H9 (cell line): ENCODE data around the gene NOS1AP. TPM values are rescaled to one million over a fixed set of nuclear protein-coding genes. Genes with fewer than 3 reads are reported as not detected.

Source experiments
- DNase-seq: peaks from one replicate; pipeline ENCODE4 v3.0.0-alpha.2; 2017
- H2AFZ ChIP-seq: one replicate; pipeline ENCODE4 v1.6.1; 2013; ENCODE audit warnings: mild to moderate bottlenecking, low read length, control low read depth, moderate library complexity
- H2AK5ac ChIP-seq: 2 replicates; pipeline ENCODE4 v1.6.1; 2013; ENCODE audit warnings: low read length, control low read depth, mixed read lengths; ENCODE audit not compliant: insufficient read length
- H2BK120ac ChIP-seq: one replicate; pipeline ENCODE4 v1.6.1; 2013; ENCODE audit warnings: low read depth, mild to moderate bottlenecking, low read length, control low read depth, inconsistent platforms; ENCODE audit not compliant: poor library complexity, severe bottlenecking
- H2BK12ac ChIP-seq: 2 replicates; pipeline ENCODE4 v1.6.1; 2013; ENCODE audit warnings: low read length, control low read depth, mixed read lengths, low read depth; ENCODE audit not compliant: insufficient read length
- H2BK15ac ChIP-seq: 2 replicates; pipeline ENCODE4 v1.6.1; 2013; ENCODE audit warnings: low read depth, low read length, control low read depth
- H2BK20ac ChIP-seq: one replicate; pipeline ENCODE4 v1.6.1; 2013; ENCODE audit warnings: low read depth, mild to moderate bottlenecking, low read length, control low read depth, inconsistent platforms; ENCODE audit not compliant: poor library complexity, severe bottlenecking
- H2BK5ac ChIP-seq: 2 replicates; pipeline ENCODE4 v1.6.1; 2013; ENCODE audit warnings: low read length, control low read depth, mixed read lengths; ENCODE audit not compliant: insufficient read length
- H3K14ac ChIP-seq: 2 replicates; pipeline ENCODE4 v1.6.1; 2013; ENCODE audit warnings: low read length, control low read depth; ENCODE audit not compliant: insufficient read depth
- H3K18ac ChIP-seq: 2 replicates; pipeline ENCODE4 v1.6.1; 2013; ENCODE audit warnings: low read depth, mild to moderate bottlenecking, mixed read lengths, low read length, control low read depth; ENCODE audit not compliant: insufficient read length
- H3K23ac ChIP-seq: 2 replicates; pipeline ENCODE4 v1.6.1; 2013; ENCODE audit warnings: low read length, control low read depth, mixed read lengths, low read depth; ENCODE audit not compliant: insufficient read length
- H3K23me2 ChIP-seq: 2 replicates; pipeline ENCODE4 v1.6.1; 2013; ENCODE audit warnings: low read depth, mild to moderate bottlenecking, mixed read lengths, low read length, control low read depth; ENCODE audit not compliant: insufficient read length, poor library complexity, severe bottlenecking
- H3K27ac ChIP-seq: 2 replicates; pipeline ENCODE4 v1.5.1; 2013; ENCODE audit warnings: low read length, control low read depth, mixed read lengths, low read depth; ENCODE audit not compliant: insufficient read length
- H3K27me3 ChIP-seq: 2 replicates; pipeline ENCODE4 v1.6.1; 2013; ENCODE audit warnings: low read length, control low read depth, inconsistent platforms; ENCODE audit not compliant: insufficient read depth
- H3K4ac ChIP-seq: 2 replicates; pipeline ENCODE4 v1.6.1; 2013; ENCODE audit warnings: low read depth, mild to moderate bottlenecking, control low read depth, inconsistent platforms, low read length, moderate library complexity
- H3K4me1 ChIP-seq: 2 replicates; pipeline ENCODE4 v1.6.1; 2013; ENCODE audit warnings: low read length, control low read depth, inconsistent platforms; ENCODE audit not compliant: insufficient read depth
- H3K4me2 ChIP-seq: 2 replicates; pipeline ENCODE4 v1.6.1; 2013; ENCODE audit warnings: low read length, control low read depth, mixed read lengths; ENCODE audit not compliant: insufficient read length, insufficient read depth
- H3K56ac ChIP-seq: 2 replicates; pipeline ENCODE4 v1.6.1; 2013; ENCODE audit warnings: low read depth, mild to moderate bottlenecking, mixed read lengths, low read length, control low read depth; ENCODE audit not compliant: insufficient read length
- H3K79me1 ChIP-seq: 2 replicates; pipeline ENCODE4 v1.6.1; 2013; ENCODE audit warnings: low read depth, mild to moderate bottlenecking, moderate library complexity, low read length, control low read depth, inconsistent platforms; ENCODE audit not compliant: insufficient read depth, poor library complexity, severe bottlenecking
- H3K79me2 ChIP-seq: 2 replicates; pipeline ENCODE4 v1.6.1; 2013; ENCODE audit warnings: low read length, control low read depth, inconsistent platforms; ENCODE audit not compliant: insufficient read depth
- H3K9ac ChIP-seq: 2 replicates; pipeline ENCODE4 v1.6.1; 2013; ENCODE audit warnings: low read length, control low read depth, mixed read lengths; ENCODE audit not compliant: insufficient read length; ENCODE audit errors: extremely low read depth
- H3K9me3 ChIP-seq: one replicate; pipeline ENCODE4 v1.6.1; 2013; ENCODE audit warnings: low read depth, low read length, inconsistent platforms; ENCODE audit not compliant: control insufficient read depth
- H3T11ph ChIP-seq: one replicate; pipeline ENCODE4 v1.6.1; 2013; ENCODE audit warnings: mild to moderate bottlenecking, low read length, control low read depth, inconsistent platforms
- H4K20me1 ChIP-seq: one replicate; pipeline ENCODE4 v1.6.1; 2013; ENCODE audit not compliant: control insufficient read depth, insufficient read length, insufficient read depth
- H4K5ac ChIP-seq: 2 replicates; pipeline ENCODE4 v1.6.1; 2013; ENCODE audit warnings: low read depth, mild to moderate bottlenecking, mixed read lengths, low read length, control low read depth; ENCODE audit not compliant: insufficient read length
- H4K8ac ChIP-seq: replicated peaks from 2 replicates; pipeline ENCODE4 v1.6.1; 2013; ENCODE audit warnings: low read length, control low read depth, mixed read lengths, low read depth; ENCODE audit not compliant: insufficient read length
- H4K91ac ChIP-seq: 2 replicates; pipeline ENCODE4 v1.6.1; 2013; ENCODE audit warnings: low read depth, mild to moderate bottlenecking, moderate library complexity, mixed read lengths, low read length, control low read depth; ENCODE audit not compliant: insufficient read length
- H3K27ac Mint-ChIP-seq, 3 experiments: 2 replicates in 2 of 3; 3 replicates in 1 of 3; pipeline ENCODE4 v1.8.0; 2020 to 2021; ENCODE audit warnings: mixed read lengths in 3 of 3, mild to moderate bottlenecking in 1 of 3, moderate library complexity in 1 of 3
- H3K27me3 Mint-ChIP-seq: 2 replicates; pipeline ENCODE4 v1.8.0; 2021; ENCODE audit warnings: low read depth, mild to moderate bottlenecking, moderate library complexity, mixed read lengths
- H3K36me3 Mint-ChIP-seq, 3 experiments: 2 replicates in 2 of 3; 3 replicates in 1 of 3; pipeline ENCODE4 v1.8.0; 2020 to 2021; ENCODE audit warnings: low read depth in 3 of 3, mixed read lengths in 3 of 3; ENCODE audit not compliant: insufficient read depth in 1 of 3
- H3K4me1 Mint-ChIP-seq, 2 experiments: 2 replicates each; pipeline ENCODE4 v1.8.0; 2020; ENCODE audit warnings: mixed read lengths in 2 of 2
- H3K4me3 Mint-ChIP-seq, 2 experiments: 2 replicates in 1 of 2; 3 replicates in 1 of 2; pipeline ENCODE4 v1.8.0; 2020 to 2021; ENCODE audit warnings: mild to moderate bottlenecking in 2 of 2, mixed read lengths in 2 of 2, moderate library complexity in 1 of 2
- H3K9me3 Mint-ChIP-seq, 2 experiments: 2 replicates in 1 of 2; 3 replicates in 1 of 2; pipeline ENCODE4 v1.8.0; 2020; ENCODE audit warnings: mild to moderate bottlenecking in 2 of 2, mixed read lengths in 2 of 2, moderate library complexity in 1 of 2
- CTCF ChIP-seq: fragments of 200-600 bp; sonication (generic); conservative IDR thresholded peaks from 3 replicates; pipeline ENCODE4 v1.8.0; 2021; ENCODE audit warnings: antibody characterized with exemption, mild to moderate bottlenecking
- WGBS: extraction: QIAGEN DNeasy Blood & Tissue Kit; methylation state at CpG from one replicate; pipeline ENCODE4 v1.1.7; 2013; ENCODE audit warnings: missing lambda C conversion rate, low lambda C conversion rate, mixed read lengths; ENCODE audit not compliant: insufficient read length; ENCODE audit errors: extremely low coverage; 5-methylcytosine and 5-hydroxymethylcytosine counted together
- total RNA-seq: library from RNA; stranded (reverse); gene quantifications from 2 replicates; pipeline ENCODE4 v1.2.1, GENCODE V29; 2021

The NOS1AP gene
- total RNA-seq, 1 experiment from 2014 or later = 8.4 TPM

GRCh38 chr1:162144853-162145252 is 75.4 kb downstream of the NOS1AP start:
- Histone ChIP-seq H3K4me1 (peaks cover 23% of the 10 kb centered on the region), H4K20me1 (no peaks in the 10 kb centered on the region), H2BK15ac (no peak overlapping the region), H2AK5ac (no peak overlapping the region), H2AFZ (no peak overlapping the region), H2BK120ac (no peak overlapping the region), H3K14ac (no peak overlapping the region), H2BK12ac (no peak overlapping the region), H3K27ac (no peak overlapping the region), H3T11ph (no peak overlapping the region), H3K4ac (no peak overlapping the region), H3K79me2 (peaks cover 4% of the 10 kb centered on the region; the same call in 1 of the 2 replicates), H3K9ac (no peak overlapping the region), H3K9me3 (no peaks in the 10 kb centered on the region), H4K91ac (no peak overlapping the region), H3K27me3 (no peaks in the 10 kb centered on the region), H2BK5ac (no peak overlapping the region), H3K18ac (no peak overlapping the region), H3K79me1 (no peaks in the 10 kb centered on the region), H2BK20ac (no peak overlapping the region), H4K5ac (no peak overlapping the region), H3K4me2 (peak overlapping the region; percentile 34), H3K23ac (no peak overlapping the region), H3K23me2 (no peaks in the 10 kb centered on the region), H3K56ac (no peak overlapping the region), H4K8ac (no peak overlapping the region)
- Mint-ChIP-seq H3K36me3 (no peaks in the 10 kb centered on the region; a peak in 2 of 7 replicates), H3K27me3 (peaks cover 10% of the 10 kb centered on the region), H3K4me1 (peaks cover 29 to 32% of the 10 kb centered on the region in 2 experiments), H3K27ac (no peak overlapping the region), H3K4me3 (no peak overlapping the region), H3K9me3 (no peaks in the 10 kb centered on the region)
- WGBS = no CpG with 5 or more reads among the region's 6 CpGs
- DNase-seq = peak; percentile 57
- TF ChIP-seq CTCF = no peak
